NCI-H1092 (cell line): Measurements from ENCODE around the gene GRM7.

ENCODE experiments used
- DNase-seq: peaks from one replicate; lab custom pipeline; 2025; lab: John Stamatoyannopoulos, UW

The GRM7 gene

GRCh38 chr3:7657214-7658112, 796.5 kb downstream of the GRM7 start:
- no peak for DNase-seq

- no peak for DNase-seq
These were observed 797.4 kb downstream of the GRM7 start for GRCh38 chr3:7658294-7658693.

DNA sequence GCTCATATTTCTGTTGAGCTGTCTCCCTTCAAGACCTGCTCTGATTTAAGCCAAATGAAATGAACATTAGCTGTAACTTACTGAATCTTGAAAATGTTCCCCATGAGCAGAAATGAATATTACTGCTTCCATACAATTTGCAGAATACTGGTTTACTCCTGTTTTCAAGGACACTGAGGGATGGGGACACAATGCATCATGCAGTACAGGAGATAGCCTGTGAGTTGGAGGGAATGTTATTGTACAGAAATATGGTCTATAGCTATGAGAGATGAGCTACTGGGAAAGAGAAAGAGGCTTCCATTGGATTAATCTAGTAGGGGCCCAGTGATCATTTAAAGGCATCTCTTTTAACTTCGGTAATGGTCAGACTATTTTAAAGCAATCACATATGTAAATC, 798.2 kb downstream of the GRM7 start:
- DNase-seq: no peak

- DNase-seq: no peak
These were observed 802.9 kb downstream of the GRM7 start for GRCh38 chr3:7663771-7664170.

- no peak for DNase-seq
These were observed 806.9 kb downstream of the GRM7 start for GRCh38 chr3:7667774-7668173.

GRCh38 chr3:7669641-7670040, 808.7 kb downstream of the GRM7 start:
- DNase-seq: no peak

GRCh38 chr3:7678521-7678920, 817.6 kb downstream of the GRM7 start:
- no peak for DNase-seq

GRCh38 chr3:7682822-7683229, 821.9 kb downstream of the GRM7 start:
- DNase-seq: no peak

- no peak for DNase-seq
These were observed 822.5 kb downstream of the GRM7 start for GRCh38 chr3:7683426-7683825.

- no peak for DNase-seq
These were observed 823.3 kb downstream of the GRM7 start for GRCh38 chr3:7684182-7684715.

DNA sequence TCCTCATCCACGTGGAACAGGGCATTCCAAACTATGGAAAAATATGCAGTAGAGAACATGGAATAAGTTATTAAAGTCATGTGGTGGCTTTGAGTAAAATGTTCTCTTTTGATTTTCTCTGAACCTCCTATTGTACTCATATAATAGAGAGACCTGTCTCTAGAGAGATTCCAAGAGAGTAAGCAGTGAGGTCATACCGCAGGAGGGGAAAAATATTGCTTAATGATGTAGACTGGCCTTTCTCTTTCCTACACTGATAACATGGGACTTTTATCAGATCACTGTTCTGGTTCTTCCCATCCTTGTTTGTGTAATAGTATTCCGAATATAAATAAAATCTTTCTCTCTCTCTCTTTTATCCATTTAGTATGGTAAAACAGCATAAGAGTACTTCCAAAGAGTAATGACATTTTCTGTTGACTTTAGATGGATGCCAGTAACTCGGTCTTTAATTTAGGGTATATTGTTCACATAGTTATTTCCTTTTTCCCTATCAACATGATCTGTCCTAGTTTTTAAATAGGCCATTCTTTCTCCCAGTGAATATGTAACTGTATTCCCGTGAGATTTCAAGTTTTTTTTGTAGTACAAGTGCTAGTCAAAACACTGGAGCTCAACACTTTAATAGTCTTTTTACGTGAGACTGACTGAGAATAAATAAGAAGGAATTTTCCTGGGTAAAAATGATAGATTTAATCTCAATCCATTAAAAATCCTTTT, 826.7 kb downstream of the GRM7 start:
- no peak for DNase-seq

DNA sequence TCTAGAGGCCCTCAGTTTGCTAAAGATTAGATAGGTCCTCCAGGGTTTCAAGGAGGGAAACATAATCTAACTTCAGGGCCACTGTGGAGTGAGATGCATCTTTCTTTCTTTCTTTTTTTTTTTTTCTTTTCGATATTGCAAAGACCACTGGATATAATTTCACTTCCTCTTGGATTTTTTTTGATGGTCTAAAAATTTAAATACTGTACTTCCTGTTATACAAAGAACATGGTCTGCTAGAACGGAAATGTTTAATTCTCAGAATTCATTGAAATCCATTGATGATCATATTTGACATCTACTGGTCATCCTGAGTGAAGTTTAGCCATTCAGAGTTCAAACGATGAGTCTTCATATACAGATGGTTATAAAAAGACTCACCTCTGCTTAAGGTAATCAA, 832.0 kb downstream of the GRM7 start:
- DNase-seq: no peak

- no peak for DNase-seq
These were observed 833.1 kb downstream of the GRM7 start for GRCh38 chr3:7693976-7694375.

DNA sequence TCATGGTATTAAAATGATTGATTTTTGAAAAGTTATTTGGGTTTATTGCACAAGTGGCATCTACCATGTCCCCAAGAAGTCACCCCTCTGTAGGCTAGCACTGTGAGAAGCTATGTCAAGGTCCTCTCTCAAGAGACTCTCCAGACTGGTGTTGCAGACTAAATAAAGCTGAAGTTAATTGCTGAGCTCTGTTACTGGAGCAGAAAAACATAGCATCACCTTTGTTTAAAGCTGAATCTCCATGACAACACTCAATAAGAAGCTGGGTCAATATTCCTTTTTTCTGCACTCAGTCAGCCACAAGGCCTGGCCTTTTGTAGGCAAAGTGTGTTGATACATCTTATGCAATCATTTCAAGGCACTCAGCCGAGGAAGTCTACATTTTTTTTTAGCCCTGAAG, 834.1 kb downstream of the GRM7 start:
- no peak for DNase-seq

- no peak for DNase-seq
These were observed 835.4 kb downstream of the GRM7 start for GRCh38 chr3:7696320-7696719.

GRCh38 chr3:7697548-7697947, 836.6 kb downstream of the GRM7 start:
- no peak for DNase-seq

- no peak for DNase-seq
These were observed 839.6 kb downstream of the GRM7 start for GRCh38 chr3:7700539-7700938.

DNA sequence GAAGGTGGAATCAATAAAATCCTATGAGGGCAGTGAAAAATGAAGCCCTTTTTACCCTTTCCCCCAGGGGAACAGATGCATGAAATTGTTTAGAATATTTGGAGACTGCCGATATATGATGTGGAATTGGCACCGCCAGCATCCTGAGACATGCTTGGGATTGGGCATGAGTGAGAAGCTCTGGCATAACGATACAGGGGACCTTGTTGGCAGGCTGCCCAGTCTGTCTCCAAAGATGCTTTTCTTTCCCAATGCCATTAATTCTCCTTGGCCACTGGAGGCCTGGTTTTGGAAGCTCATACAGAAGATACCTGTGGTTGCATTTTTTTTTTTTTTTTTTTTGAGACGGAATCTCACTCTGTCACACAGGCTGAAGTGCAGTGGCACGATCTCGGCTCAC, 840.1 kb downstream of the GRM7 start:
- DNase-seq: no peak

DNA sequence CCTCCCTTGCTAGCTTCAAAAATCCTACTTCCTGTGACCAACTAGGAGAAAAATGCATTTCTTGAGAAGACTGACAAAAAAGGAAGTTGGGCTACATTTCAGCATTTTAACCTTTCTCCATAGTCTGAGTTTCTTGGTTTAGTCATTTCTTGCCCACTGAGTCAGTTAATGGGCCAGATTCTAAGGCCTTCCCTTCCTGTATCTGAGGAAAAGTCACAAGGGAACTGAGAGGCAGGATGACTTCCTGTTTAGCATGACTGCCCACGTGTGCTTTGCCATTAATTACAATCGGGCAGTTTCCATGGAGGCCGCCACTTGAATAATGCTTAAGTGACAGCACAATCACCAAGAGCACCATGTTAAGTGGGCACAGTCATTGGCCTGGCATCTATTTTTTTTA, 846.3 kb downstream of the GRM7 start:
- DNase-seq: no peak

DNA sequence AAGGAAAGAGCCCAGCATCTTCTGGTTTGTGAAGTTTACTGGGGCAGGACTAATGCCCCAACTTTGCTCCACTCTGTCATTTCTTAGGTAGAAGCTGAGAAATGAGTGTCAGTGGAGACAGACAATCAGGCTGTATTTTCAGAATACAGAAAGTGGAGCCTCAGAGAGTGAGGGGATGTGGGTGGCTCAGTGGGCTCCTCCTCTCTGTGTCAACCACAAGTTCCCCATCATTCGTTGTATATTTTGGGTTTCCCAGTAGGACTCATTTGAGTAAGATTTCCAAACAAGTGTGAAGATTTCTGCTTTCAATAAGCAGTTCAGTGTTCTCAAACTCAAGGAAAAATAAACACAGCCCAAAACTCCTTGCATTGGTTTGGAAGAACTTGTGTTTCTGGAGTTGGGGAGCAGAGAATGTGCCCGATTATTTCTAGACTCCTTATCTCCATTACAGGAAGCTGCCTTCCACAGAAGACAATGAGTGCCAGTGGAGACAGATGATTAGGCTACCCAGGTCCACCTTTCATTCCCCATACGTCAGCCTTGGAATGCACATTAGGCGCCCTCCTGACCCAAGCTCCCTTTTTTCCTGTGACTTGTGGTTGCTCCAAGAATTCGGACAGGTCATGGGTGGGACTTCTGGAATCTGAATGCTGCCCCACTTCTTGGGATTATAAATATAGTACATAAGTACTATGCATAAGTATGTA, 848.6 kb downstream of the GRM7 start:
- no peak for DNase-seq

GRCh38 chr3:7710284-7710683, 849.4 kb downstream of the GRM7 start:
- DNase-seq: no peak

DNA sequence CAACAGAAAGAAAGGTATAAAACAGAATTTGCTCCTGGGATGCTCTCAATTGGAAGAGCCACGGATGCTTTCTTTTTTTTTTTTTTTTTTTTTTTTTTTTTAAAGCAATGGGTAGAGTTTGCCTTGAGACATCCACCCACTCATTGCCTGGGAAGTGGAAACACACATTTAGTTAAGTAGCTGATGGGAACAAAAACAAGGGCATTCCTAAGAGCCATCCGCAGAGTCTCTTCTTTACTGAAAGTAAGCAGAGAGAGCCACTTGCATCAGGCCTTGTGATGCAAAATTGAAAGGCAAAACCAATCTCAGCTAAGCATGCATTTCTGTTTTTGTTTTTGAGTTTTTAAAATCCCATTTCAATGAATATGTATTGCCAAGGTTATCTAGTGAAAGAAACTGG, 852.8 kb downstream of the GRM7 start:
- no peak for DNase-seq
